PC-9 (cell line): ENCODE measurements around the gene PCLO.

Source experiments
- CTCF ChIP-seq: fragments of 200-600 bp; sonication (generic); conservative IDR thresholded peaks from 2 replicates; pipeline ENCODE4 v1.6.1; 2017; ENCODE audit warnings: mixed run types, antibody characterized with exemption, mild to moderate bottlenecking, moderate library complexity
- EZH2 ChIP-seq: fragments of 200-600 bp; sonication (generic); IDR thresholded peaks from 2 replicates; pipeline ENCODE4 v1.8.0; 2017; ENCODE audit warnings: antibody characterized with exemption, low read depth

GRCh38 chr7:83058667-83059066 lies 104.0 kb downstream of the PCLO start:
- TF ChIP-seq CTCF: no peak
- TF ChIP-seq EZH2: no peak
